ENCODE measurements around the gene LDLRAD1. TPM values are rescaled to one million over a fixed set of nuclear protein-coding genes. Genes with fewer than 3 reads are reported as not detected.
A peak's percentile ranks its signal among the peaks of the same experiment; 100 is the strongest.

The LDLRAD1 gene
- total RNA-seq, 2 donors from 2014 or later = 0.55 to 3.3 TPM

DNA sequence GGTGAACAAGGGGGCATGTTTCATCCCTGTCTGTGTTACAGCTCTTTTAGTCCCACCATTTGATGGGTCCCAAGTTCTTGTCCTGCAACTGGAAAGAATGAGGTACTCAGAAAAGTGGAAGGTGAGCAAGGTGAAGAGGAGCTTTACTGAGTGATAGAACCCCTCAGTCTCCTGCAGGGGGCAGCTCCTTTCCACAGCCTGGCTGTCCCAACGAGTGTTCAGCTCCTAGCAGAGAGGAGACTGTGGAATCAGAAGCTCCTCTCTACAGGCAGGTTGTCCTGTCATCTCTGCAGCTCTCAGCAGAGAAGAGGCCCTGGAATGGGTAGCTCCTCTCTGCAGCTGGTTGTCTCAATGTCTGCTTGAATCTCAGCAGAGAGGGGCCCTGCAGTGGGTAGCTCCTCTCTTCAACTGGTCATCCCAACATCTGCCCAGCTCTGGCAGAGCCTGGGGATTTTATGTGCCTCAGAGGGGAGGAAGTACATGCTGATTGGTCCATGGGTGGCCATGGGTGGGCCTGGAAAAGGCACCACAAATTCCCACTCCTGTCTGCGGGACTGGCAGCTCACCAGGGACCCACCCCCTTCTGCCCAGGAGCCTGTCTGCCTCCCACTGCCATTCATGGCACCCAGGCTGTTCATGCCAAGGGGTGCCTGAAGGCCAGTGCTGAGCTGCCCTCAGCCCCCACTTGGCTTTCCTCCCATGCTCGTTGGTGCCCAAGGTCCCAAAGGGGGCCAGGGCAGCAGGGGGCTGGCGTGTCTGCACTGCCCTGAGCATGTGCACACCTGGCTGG is 25.7 kb downstream of the LDLRAD1 start:
- intact Hi-C loops (cut with DNase I) = no loop called here
- no peak for TF ChIP-seq POLR2A (IDR thresholded peaks at IDR 0.05)
- TF ChIP-seq, protein P1, sequence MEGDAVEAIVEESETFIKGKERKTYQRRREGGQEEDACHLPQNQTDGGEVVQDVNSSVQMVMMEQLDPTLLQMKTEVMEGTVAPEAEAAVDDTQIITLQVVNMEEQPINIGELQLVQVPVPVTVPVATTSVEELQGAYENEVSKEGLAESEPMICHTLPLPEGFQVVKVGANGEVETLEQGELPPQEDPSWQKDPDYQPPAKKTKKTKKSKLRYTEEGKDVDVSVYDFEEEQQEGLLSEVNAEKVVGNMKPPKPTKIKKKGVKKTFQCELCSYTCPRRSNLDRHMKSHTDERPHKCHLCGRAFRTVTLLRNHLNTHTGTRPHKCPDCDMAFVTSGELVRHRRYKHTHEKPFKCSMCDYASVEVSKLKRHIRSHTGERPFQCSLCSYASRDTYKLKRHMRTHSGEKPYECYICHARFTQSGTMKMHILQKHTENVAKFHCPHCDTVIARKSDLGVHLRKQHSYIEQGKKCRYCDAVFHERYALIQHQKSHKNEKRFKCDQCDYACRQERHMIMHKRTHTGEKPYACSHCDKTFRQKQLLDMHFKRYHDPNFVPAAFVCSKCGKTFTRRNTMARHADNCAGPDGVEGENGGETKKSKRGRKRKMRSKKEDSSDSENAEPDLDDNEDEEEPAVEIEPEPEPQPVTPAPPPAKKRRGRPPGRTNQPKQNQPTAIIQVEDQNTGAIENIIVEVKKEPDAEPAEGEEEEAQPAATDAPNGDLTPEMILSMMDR (IDR thresholded peaks at IDR 0.05) = peak in 2 of 4 experiments; percentile 30 to 32
- DNase-seq (ENCODE audit: low spot score) = peak; percentile 28
- Histone ChIP-seq H3K27me3 (replicated peaks; ENCODE audit: insufficient read depth) (no peaks in the 10 kb centered on the region), H3K4me1 (replicated peaks) (no peaks in the 10 kb centered on the region), H3K36me3 (no peaks in the 10 kb centered on the region), H3K9me3 (no peaks in the 10 kb centered on the region), H3K27ac (no peak overlapping the region), H3K4me3 (no peak overlapping the region)
- 64% methylated on average over 2 of the region's 4 CpGs for WGBS

DNA sequence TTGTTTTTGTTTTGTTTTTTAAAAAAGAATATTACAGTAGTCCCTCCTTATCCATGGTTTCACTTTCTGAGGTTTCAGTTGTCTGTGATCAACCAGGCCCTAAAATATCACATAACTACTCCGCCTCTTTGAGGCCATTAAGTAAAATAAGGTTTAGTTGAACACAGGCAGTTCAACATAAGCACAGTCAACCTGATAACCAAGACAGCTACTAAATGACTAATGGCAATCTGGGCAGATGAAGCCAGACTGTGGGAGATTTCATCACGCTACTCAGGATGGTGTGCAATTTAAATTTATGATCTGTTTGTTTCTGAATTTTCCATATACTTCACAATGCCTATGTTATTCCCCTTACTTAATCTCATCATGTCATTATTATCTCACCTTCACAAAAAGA is 30.1 kb downstream of the LDLRAD1 start:
- intact Hi-C loops (cut with DNase I) = no loop called here

DNA sequence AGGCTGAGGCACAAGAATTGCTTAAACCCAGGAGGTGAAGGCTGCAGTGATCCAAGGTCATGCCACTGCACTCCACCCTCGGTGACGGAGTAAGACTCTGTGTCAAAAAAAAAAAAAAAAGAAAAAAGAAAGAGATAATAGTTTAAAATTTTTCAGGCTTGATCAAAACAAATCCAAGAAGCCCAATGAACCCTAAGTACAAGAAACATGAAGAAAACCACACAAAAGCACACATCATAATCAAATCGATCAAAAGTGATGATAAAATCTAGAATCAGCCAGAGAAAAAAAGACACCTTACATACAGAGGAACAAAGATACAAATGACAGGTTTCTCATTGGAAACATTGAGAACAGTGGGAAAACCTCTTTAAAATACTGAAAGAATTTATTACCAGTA is 31.5 kb downstream of the LDLRAD1 start:
- no peaks in the 10 kb centered on the region for H3K36me3 ChIP-seq
- intact Hi-C loops (cut with DNase I) = no loop called here
- no peak for DNase-seq (ENCODE audit: low spot score)
- H3K9me3 ChIP-seq = no peaks in the 10 kb centered on the region
- no peak overlapping the region for H3K4me3 ChIP-seq
- 67% methylated on average over 3 of the region's 3 CpGs for WGBS
- no peaks in the 10 kb centered on the region for H3K4me1 ChIP-seq (replicated peaks)
- TF ChIP-seq, protein P1 (IDR thresholded peaks at IDR 0.05) = no peak
- H3K27ac ChIP-seq = no peak overlapping the region
- H3K27me3 ChIP-seq (replicated peaks; ENCODE audit: insufficient read depth) = no peaks in the 10 kb centered on the region

More for the DNA sequence above, 30.1 kb downstream of the LDLRAD1 start:
- WGBS = 84% methylated on average over 2 of the region's 2 CpGs
- H3K9me3 ChIP-seq = no peaks in the 10 kb centered on the region
- no peak overlapping the region for H3K4me3 ChIP-seq
- no peaks in the 10 kb centered on the region for H3K4me1 ChIP-seq (replicated peaks)
- TF ChIP-seq POLR2A (IDR thresholded peaks at IDR 0.05) (no peak), POLR2AphosphoS5 (IDR thresholded peaks at IDR 0.05) (no peak)
- TF ChIP-seq, protein P1 (IDR thresholded peaks at IDR 0.05) = no peak
- no peak overlapping the region for H3K27ac ChIP-seq
- no peak for DNase-seq (ENCODE audit: low spot score)
- H3K36me3 ChIP-seq = no peaks in the 10 kb centered on the region
- no peaks in the 10 kb centered on the region for H3K27me3 ChIP-seq (replicated peaks; ENCODE audit: insufficient read depth)

DNA sequence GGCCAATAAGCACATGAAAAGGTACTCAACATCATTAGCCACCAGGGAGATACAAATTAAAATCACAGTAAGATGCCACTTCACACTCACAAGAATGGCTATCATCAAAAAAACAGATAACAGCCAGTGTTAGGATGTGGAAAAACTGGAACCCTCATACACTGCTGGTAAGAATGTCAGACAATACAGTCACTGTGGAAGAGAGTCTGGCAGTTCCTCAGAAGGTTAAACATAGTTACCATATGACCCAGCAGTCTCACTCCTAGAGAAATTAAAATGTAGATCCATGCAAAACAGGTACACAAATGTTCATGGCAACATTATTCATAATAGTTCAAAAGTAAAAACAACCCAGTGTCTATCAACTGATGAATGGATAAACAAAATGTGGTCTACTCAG is 33.3 kb downstream of the LDLRAD1 start:
- DNase-seq (ENCODE audit: low spot score) = no peak
- no peaks in the 10 kb centered on the region for H3K27me3 ChIP-seq (replicated peaks; ENCODE audit: insufficient read depth)
- no peaks in the 10 kb centered on the region for H3K9me3 ChIP-seq
- no peaks in the 10 kb centered on the region for H3K4me1 ChIP-seq (replicated peaks)
- intact Hi-C loops (cut with DNase I) = loop anchor here (5.0 kb wide), 1 partner anchor 68 kb away; the partner anchor contains the start of genes TCEANC2 and TMEM59
- no peaks in the 10 kb centered on the region for H3K36me3 ChIP-seq
- no peak overlapping the region for H3K4me3 ChIP-seq
- no peak overlapping the region for H3K27ac ChIP-seq
- TF ChIP-seq POLR2AphosphoS5 (IDR thresholded peaks at IDR 0.05) = no peak
- TF ChIP-seq, protein P1 (IDR thresholded peaks at IDR 0.05) = no peak
- TF ChIP-seq POLR2A (IDR thresholded peaks at IDR 0.05) = no peak

DNA sequence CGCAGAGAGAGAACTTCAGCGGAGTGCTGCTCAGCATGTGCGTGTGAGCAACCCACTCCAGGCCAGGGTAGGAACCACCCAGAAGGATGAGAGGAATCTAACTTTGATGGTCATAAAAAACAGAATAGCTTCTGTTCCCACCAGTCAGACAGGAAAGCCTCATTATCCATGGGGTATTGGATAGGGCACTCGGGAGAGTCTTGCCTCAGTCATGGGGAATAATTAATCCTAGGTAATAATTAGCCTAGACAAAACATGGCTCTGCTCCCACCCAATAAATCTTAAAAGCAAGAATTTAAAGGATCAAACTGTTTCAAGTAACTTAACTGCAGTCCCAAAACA is 35.3 kb downstream of the LDLRAD1 start:
- no peak for DNase-seq (ENCODE audit: low spot score)
- intact Hi-C loops (cut with DNase I) = loop anchor here (5.0 kb wide), 1 partner anchor 70 kb away; the partner anchor contains the start of genes TCEANC2 and TMEM59
- Histone ChIP-seq H3K36me3 (no peaks in the 10 kb centered on the region), H3K27ac (peak overlapping the region; percentile 50 to 52), H3K4me1 (replicated peaks) (no peaks in the 10 kb centered on the region), H3K9me3 (no peaks in the 10 kb centered on the region), H3K4me3 (peak overlapping the region; percentile 17 to 25), H3K27me3 (replicated peaks; ENCODE audit: insufficient read depth) (no peaks in the 10 kb centered on the region)
- WGBS = 13% methylated on average over 4 of the region's 4 CpGs
- TF ChIP-seq POLR2A (IDR thresholded peaks at IDR 0.05) (no peak), POLR2AphosphoS5 (IDR thresholded peaks at IDR 0.05) (no peak)
- TF ChIP-seq, protein P1 (IDR thresholded peaks at IDR 0.05) = no peak
